ENCODE results near the gene MCFD2. TPM values are rescaled to one million over a fixed set of nuclear protein-coding genes. Genes with fewer than 3 reads are reported as not detected.

The MCFD2 gene
- total RNA-seq, 4 donors from 2014 or later = 61.9 to 89.5 (median 74.2) TPM

GRCh38 chr2:46857871-46858701 lies 57.5 kb downstream of the MCFD2 start:
- Histone ChIP-seq H3K27me3 (no peaks in the 10 kb centered on the region), H3K27ac (replicated peaks in 1 of 4) (peak overlapping the region; percentile 9 to 87 (median 44)), H3K4me1 (peaks cover 25 to 70% (median 65%) of the 10 kb centered on the region in 4 donors), H3K9me3 (no peaks in the 10 kb centered on the region), H3K4me3 (no peak overlapping the region), H3K36me3 (no peaks in the 10 kb centered on the region)
- intact Hi-C loops (cut with DNase I) = no loop called here
- TF ChIP-seq CTCF (IDR thresholded peaks at IDR 0.05) (no peak), EP300 (IDR thresholded peaks at IDR 0.05) (no peak), POLR2AphosphoS5 (IDR thresholded peaks at IDR 0.05) (no peak), POLR2A (IDR thresholded peaks at IDR 0.05; ENCODE audit: low read depth) (no peak)
- no peak for DNase-seq (ENCODE audit: extremely low spot score)
- WGBS = 78% methylated on average over 13 of the region's 13 CpGs

GRCh38 chr2:46856336-46856735 lies 59.3 kb downstream of the MCFD2 start:
- peaks cover 25 to 72% (median 67%) of the 10 kb centered on the region in 4 donors for H3K4me1 ChIP-seq
- DNase-seq (ENCODE audit: extremely low spot score) = no peak
- peak overlapping the region; percentile 87 to 95 (median 90) for H3K27ac ChIP-seq (replicated peaks in 1 of 4)

GRCh38 chr2:46855805-46856204 lies 59.8 kb downstream of the MCFD2 start:
- Histone ChIP-seq H3K4me1 (peaks cover 29 to 73% (median 70%) of the 10 kb centered on the region in 4 donors), H3K27ac (replicated peaks in 1 of 4) (peak overlapping the region; percentile 87 to 95 (median 90)), H3K27me3 (no peaks in the 10 kb centered on the region), H3K36me3 (no peaks in the 10 kb centered on the region), H3K9me3 (no peaks in the 10 kb centered on the region), H3K4me3 (no peak overlapping the region)
- 87% methylated on average over 1 of the region's 1 CpG for WGBS
- TF ChIP-seq CTCF (IDR thresholded peaks at IDR 0.05) (no peak), POLR2A (IDR thresholded peaks at IDR 0.05; ENCODE audit: low read depth) (no peak), POLR2AphosphoS5 (IDR thresholded peaks at IDR 0.05) (no peak), EP300 (IDR thresholded peaks at IDR 0.05) (no peak)
- DNase-seq (ENCODE audit: extremely low spot score) = no peak
- intact Hi-C loops (cut with DNase I) = no loop called here

More at GRCh38 chr2:46856336-46856735, 59.3 kb downstream of the MCFD2 start:
- H3K4me3 ChIP-seq = no peak overlapping the region
- H3K27me3 ChIP-seq = no peaks in the 10 kb centered on the region
- 93% methylated on average over 3 of the region's 3 CpGs for WGBS
- H3K36me3 ChIP-seq = no peaks in the 10 kb centered on the region
- no peak for TF ChIP-seq EP300 (IDR thresholded peaks at IDR 0.05)
- no peak for TF ChIP-seq POLR2AphosphoS5 (IDR thresholded peaks at IDR 0.05)
- no peaks in the 10 kb centered on the region for H3K9me3 ChIP-seq
- intact Hi-C loops (cut with DNase I) = no loop called here

GRCh38 chr2:46854260-46854659 lies 61.3 kb downstream of the MCFD2 start:
- intact Hi-C loops (cut with DNase I) = no loop called here
- no peak for DNase-seq (ENCODE audit: extremely low spot score)
- Histone ChIP-seq H3K27ac (replicated peaks in 1 of 4) (peak overlapping the region; percentile 87 to 95 (median 90)), H3K4me3 (no peak overlapping the region), H3K9me3 (no peaks in the 10 kb centered on the region), H3K27me3 (no peaks in the 10 kb centered on the region), H3K36me3 (no peaks in the 10 kb centered on the region), H3K4me1 (peaks cover 43 to 89% (median 82%) of the 10 kb centered on the region in 4 donors)
- TF ChIP-seq EP300 (IDR thresholded peaks at IDR 0.05) (no peak), POLR2AphosphoS5 (IDR thresholded peaks at IDR 0.05) (peak; percentile 40 to 73)
- WGBS = 22% methylated on average over 3 of the region's 3 CpGs

GRCh38 chr2:46852598-46852997 lies 63.0 kb downstream of the MCFD2 start:
- Histone ChIP-seq H3K27me3 (no peaks in the 10 kb centered on the region), H3K4me1 (peaks cover 60 to 91% (median 85%) of the 10 kb centered on the region in 4 donors), H3K27ac (replicated peaks in 1 of 4) (peak overlapping the region; percentile 87 to 95 (median 92)), H3K9me3 (no peaks in the 10 kb centered on the region), H3K4me3 (no peak overlapping the region), H3K36me3 (no peaks in the 10 kb centered on the region)
- WGBS = 100% methylated on average over 1 of the region's 1 CpG
- TF ChIP-seq EP300 (IDR thresholded peaks at IDR 0.05) (no peak), POLR2A (IDR thresholded peaks at IDR 0.05; ENCODE audit: low read depth) (no peak), POLR2AphosphoS5 (IDR thresholded peaks at IDR 0.05) (no peak), CTCF (IDR thresholded peaks at IDR 0.05) (no peak)
- intact Hi-C loops (cut with DNase I) = no loop called here
- no peak for DNase-seq (ENCODE audit: extremely low spot score)
